Neural crest cell (in vitro differentiated cells): ENCODE data around the gene TSPAN18. TPM values are rescaled to one million over a fixed set of nuclear protein-coding genes. Genes with fewer than 3 reads are reported as not detected.

Experiments used
- DNase-seq: peaks from one replicate; pipeline ENCODE4 v3.0.0; 2021; ENCODE audit warnings: low read depth, mixed read lengths, low spot score
- H3K27ac Mint-ChIP-seq: one replicate; pipeline ENCODE4 v1.8.0; 2021; ENCODE audit warnings: mild to moderate bottlenecking, mixed read lengths; ENCODE audit not compliant: unreplicated experiment
- H3K27me3 Mint-ChIP-seq: 2 replicates; pipeline ENCODE4 v1.8.0; 2021; ENCODE audit warnings: low read depth, mild to moderate bottlenecking, mixed read lengths
- H3K36me3 Mint-ChIP-seq: 2 replicates; pipeline ENCODE4 v1.8.0; 2021; ENCODE audit warnings: low read depth, mild to moderate bottlenecking, mixed read lengths
- H3K4me1 Mint-ChIP-seq: 2 replicates; pipeline ENCODE4 v1.8.0; 2021; ENCODE audit warnings: mixed read lengths
- H3K4me3 Mint-ChIP-seq: one replicate; pipeline ENCODE4 v1.8.0; 2021; ENCODE audit warnings: mild to moderate bottlenecking, mixed read lengths
- H3K9me3 Mint-ChIP-seq: 2 replicates; pipeline ENCODE4 v1.8.0; 2021; ENCODE audit warnings: mixed read lengths
- total RNA-seq: library from RNA; stranded (reverse); gene quantifications from 2 replicates; pipeline ENCODE4 v1.2.1, GENCODE V29; 2021
- TF ChIP-seq, protein P1 (sequence below): fragments of 200-600 bp; sonication (generic); conservative IDR thresholded peaks from 2 replicates; pipeline ENCODE4 v1.5.0; 2021; ENCODE audit warnings: antibody characterized with exemption, mild to moderate bottlenecking

The TSPAN18 gene
- total RNA-seq, 1 donor from 2014 or later, result 125 TPM

DNA sequence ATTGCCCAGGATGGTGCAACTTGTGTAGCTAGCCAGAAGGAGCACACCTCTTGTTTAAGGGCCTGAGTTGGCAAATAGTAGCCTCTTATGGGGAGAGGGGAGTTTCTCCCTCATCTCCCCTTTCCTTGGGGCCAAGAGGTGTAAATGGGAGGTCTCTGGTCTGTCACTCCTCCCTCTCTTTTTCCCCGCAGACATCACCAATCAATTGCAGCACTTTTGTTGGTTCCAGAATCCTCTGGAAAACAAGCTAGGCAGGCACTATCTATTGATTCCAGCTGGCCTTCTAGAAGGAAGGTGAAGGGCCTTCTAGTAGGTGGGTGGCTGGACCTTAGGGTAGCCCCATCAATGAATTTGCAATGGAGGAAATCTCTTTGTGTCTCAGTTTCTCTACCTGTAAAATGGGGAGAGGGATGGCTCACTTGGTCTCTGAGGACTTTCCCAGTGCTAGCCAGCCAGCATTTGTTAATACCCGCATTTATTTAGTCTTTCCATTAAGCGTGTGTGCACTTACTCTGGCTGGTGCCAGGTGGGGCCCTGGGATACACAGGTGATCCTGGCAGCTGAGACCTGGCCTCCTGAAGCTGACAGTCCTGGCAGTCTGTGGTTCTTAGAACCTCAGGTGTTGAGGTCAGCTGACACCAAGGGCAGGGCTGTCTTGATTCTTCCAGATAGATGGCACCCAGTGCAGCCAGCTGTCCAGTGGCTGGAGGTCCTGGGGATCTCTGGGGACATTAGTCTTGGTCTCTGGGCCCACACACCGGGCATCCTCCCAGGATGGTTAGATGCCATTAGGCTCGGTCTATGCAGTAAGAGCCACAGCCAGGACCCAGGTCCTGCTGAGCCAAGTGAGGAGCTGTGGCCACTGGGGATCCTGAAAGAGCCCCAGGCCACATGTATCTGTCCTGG, 51.7 kb downstream of the TSPAN18 start:
- H3K4me1 Mint-ChIP-seq, result peaks cover 71% of the 10 kb centered on the region
- H3K4me3 Mint-ChIP-seq, result no peak overlapping the region
- peak overlapping the region; percentile 63 for H3K27ac Mint-ChIP-seq
- H3K36me3 Mint-ChIP-seq, result peaks cover 6% of the 10 kb centered on the region
- no peaks in the 10 kb centered on the region for H3K9me3 Mint-ChIP-seq
- DNase-seq, result no peak
- TF ChIP-seq, protein P1, sequence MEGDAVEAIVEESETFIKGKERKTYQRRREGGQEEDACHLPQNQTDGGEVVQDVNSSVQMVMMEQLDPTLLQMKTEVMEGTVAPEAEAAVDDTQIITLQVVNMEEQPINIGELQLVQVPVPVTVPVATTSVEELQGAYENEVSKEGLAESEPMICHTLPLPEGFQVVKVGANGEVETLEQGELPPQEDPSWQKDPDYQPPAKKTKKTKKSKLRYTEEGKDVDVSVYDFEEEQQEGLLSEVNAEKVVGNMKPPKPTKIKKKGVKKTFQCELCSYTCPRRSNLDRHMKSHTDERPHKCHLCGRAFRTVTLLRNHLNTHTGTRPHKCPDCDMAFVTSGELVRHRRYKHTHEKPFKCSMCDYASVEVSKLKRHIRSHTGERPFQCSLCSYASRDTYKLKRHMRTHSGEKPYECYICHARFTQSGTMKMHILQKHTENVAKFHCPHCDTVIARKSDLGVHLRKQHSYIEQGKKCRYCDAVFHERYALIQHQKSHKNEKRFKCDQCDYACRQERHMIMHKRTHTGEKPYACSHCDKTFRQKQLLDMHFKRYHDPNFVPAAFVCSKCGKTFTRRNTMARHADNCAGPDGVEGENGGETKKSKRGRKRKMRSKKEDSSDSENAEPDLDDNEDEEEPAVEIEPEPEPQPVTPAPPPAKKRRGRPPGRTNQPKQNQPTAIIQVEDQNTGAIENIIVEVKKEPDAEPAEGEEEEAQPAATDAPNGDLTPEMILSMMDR, result no peak
- no peaks in the 10 kb centered on the region for H3K27me3 Mint-ChIP-seq

DNA sequence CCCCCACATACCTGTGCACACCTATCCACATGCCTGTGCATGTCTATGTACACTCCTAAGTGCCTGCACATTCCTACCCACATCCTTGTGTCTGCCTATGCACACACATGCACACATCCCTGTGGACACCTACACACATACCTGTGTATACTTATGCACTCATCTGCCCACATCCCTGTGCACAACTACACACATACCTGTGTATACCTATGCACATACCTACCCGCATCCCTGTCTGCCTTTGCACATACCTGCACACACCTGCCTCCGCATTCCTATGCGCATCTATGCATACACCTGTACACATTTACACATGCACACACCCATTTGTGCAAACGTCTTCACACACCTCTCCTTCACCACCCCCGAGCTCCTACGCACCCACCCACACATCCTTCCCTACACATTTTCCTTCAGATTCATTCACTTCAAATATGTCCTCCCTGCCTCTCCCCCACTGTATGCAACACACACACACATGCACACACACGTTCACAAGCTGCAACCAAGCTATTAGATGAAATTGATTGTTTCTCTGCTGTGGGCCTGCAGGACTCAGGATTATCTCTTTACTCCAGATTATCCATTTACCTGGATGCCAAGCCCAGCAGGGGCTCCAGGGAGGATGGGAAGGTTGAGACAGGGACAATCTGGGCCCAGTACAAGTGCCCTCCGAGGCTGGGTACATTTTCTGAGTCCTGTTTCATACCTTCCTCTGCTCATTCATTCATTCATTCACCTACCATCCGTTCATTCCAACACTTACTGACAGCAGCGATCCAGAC, 53.2 kb downstream of the TSPAN18 start:
- TF ChIP-seq, protein P1, result no peak
- no peaks in the 10 kb centered on the region for H3K9me3 Mint-ChIP-seq
- H3K27ac Mint-ChIP-seq, result peak overlapping the region; percentile 20
- H3K4me1 Mint-ChIP-seq, result peaks cover 74% of the 10 kb centered on the region
- no peaks in the 10 kb centered on the region for H3K27me3 Mint-ChIP-seq
- no peak for DNase-seq
- H3K4me3 Mint-ChIP-seq, result no peak overlapping the region
- H3K36me3 Mint-ChIP-seq, result peaks cover 6% of the 10 kb centered on the region

DNA sequence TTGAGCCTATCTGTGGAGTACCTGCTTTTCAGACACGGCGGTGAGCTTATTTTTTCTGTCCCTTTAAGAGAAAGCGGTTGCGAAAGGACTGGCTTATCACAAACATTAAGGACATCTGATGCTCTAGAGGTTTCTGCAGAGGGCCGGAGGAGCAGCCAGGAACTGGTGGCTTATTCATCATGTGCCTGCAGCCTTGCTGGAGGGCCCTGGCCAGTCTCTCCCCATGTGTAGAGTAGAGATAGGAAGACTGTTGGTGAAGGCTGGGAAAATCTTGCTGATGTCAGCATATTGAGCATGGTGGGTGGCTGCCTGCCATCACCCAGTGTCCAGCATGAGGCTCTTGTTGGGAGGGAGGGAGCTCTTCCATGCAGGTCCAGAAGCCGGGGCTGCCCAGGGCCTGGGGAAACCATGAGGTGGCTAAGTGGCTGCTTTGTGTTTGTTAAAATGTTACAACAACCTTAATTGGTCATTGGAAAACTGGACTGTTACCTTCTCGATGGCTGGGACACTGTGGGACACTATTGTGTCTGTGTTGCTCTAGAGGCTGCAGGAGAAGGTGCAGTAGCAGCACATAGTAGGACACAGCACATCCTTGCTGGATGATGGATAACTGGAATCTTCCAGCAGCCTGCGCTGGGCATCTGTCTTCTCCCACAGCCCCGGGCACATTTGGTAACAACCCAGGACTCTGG, 54.3 kb downstream of the TSPAN18 start:
- Mint-ChIP-seq H3K27me3 (no peaks in the 10 kb centered on the region), H3K4me1 (peaks cover 74% of the 10 kb centered on the region)
- DNase-seq, result no peak

DNA sequence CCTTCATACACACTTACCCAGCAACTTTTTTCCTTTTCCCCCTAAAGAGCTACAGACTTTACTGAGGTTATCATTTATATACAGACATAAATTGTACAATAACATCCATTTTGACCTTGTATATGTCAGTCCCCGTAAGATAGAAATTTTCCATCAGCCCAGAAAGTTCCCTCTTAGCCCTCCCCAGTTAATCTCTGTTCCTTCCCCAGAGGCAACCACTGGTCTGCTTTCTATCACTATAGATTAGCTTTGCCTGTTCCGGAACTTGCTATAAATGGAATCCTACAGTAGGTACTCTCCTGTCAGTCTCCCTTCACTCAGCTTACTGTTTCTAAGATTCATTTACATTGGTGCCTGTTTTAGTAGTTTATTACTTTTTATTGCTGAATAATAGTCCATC, 54.9 kb downstream of the TSPAN18 start:
- H3K4me1 Mint-ChIP-seq, result peaks cover 73% of the 10 kb centered on the region
- H3K4me3 Mint-ChIP-seq, result no peak overlapping the region
- H3K9me3 Mint-ChIP-seq, result no peaks in the 10 kb centered on the region
- H3K27ac Mint-ChIP-seq, result no peak overlapping the region
- no peaks in the 10 kb centered on the region for H3K27me3 Mint-ChIP-seq
- TF ChIP-seq, protein P1, result no peak
- no peak for DNase-seq
- peaks cover 6% of the 10 kb centered on the region for H3K36me3 Mint-ChIP-seq

More for the DNA sequence above, 54.3 kb downstream of the TSPAN18 start:
- H3K36me3 Mint-ChIP-seq, result peaks cover 6% of the 10 kb centered on the region
- H3K4me3 Mint-ChIP-seq, result peak overlapping the region; percentile 38
- TF ChIP-seq, protein P1, result no peak
- H3K9me3 Mint-ChIP-seq, result no peaks in the 10 kb centered on the region
- no peak overlapping the region for H3K27ac Mint-ChIP-seq

DNA sequence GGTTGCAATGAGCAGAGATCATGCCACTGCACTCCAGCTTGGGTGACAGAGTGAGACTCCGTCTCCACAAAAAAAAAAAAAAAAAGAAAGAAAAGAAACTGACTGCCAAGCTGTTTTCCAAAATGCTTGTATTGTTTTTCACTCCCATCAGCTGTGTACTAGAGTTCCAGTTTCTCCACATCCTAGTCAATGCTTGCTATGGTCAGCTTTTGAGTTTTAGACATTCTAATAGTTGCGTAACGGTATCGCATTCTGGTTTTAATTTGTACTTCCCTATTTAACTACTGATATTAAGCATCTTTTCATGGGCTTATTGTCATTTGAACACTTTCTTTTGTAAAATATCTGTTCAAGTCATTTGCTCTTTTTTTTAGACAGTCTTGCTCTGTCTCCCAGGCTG, 55.7 kb downstream of the TSPAN18 start:
- Mint-ChIP-seq H3K4me3 (no peak overlapping the region), H3K27me3 (no peaks in the 10 kb centered on the region), H3K4me1 (peaks cover 76% of the 10 kb centered on the region), H3K27ac (no peak overlapping the region), H3K36me3 (peaks cover 6% of the 10 kb centered on the region), H3K9me3 (no peaks in the 10 kb centered on the region)
- DNase-seq, result no peak
- TF ChIP-seq, protein P1, result no peak
